Measurements from ENCODE around the gene ZCCHC2. TPM values are rescaled to one million over a fixed set of nuclear protein-coding genes. Genes with fewer than 3 reads are reported as not detected.

Gene ZCCHC2
- total and polyA plus RNA-seq, 2 experiments from 2014 or later: 3.3 to 14.9 TPM

DNA sequence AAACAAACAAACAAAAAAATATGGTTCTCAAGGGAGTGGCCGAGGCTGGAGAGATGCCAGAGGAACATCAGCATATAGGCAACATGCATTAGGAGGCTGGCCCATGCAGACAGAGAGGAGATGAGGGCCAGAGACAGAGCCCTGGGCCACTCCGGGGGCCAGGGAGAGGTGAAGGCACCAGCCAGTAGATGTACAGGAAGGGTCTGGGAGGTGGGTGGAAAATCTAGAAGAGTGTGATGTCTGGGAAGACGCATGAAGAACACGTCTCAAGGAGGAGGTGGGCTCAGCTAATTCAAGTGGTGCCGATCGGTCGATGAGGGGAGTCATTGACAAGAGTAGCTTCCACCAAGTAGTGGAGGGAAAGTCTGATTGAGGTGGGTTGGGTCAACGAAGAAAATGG, 79.9 kb downstream of the ZCCHC2 start:
- no peaks in the 10 kb centered on the region for H3K9me2 ChIP-seq (replicated peaks; ENCODE audit: insufficient read depth)
- peaks cover 20% of the 10 kb centered on the region for H3K27me3 ChIP-seq
- H3K27ac ChIP-seq: no peak overlapping the region
- no peak for TF ChIP-seq EZH2 (IDR thresholded peaks at IDR 0.05; ENCODE audit: borderline replicate concordance)
- TF ChIP-seq, protein P1, sequence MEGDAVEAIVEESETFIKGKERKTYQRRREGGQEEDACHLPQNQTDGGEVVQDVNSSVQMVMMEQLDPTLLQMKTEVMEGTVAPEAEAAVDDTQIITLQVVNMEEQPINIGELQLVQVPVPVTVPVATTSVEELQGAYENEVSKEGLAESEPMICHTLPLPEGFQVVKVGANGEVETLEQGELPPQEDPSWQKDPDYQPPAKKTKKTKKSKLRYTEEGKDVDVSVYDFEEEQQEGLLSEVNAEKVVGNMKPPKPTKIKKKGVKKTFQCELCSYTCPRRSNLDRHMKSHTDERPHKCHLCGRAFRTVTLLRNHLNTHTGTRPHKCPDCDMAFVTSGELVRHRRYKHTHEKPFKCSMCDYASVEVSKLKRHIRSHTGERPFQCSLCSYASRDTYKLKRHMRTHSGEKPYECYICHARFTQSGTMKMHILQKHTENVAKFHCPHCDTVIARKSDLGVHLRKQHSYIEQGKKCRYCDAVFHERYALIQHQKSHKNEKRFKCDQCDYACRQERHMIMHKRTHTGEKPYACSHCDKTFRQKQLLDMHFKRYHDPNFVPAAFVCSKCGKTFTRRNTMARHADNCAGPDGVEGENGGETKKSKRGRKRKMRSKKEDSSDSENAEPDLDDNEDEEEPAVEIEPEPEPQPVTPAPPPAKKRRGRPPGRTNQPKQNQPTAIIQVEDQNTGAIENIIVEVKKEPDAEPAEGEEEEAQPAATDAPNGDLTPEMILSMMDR (IDR thresholded peaks at IDR 0.05; ENCODE audit: poor library complexity): no peak
- no peaks in the 10 kb centered on the region for H3K4me1 ChIP-seq (ENCODE audit: insufficient read depth)
- no peaks in the 10 kb centered on the region for H4K20me1 ChIP-seq (ENCODE audit: insufficient read depth, poor library complexity, severe bottlenecking)
- no peaks in the 10 kb centered on the region for H3K36me3 ChIP-seq (replicated peaks; ENCODE audit: insufficient read depth, low read depth)
- H3K4me2 ChIP-seq: no peak overlapping the region
- no peak for DNase-seq (ENCODE audit: low spot score)
- H3K79me2 ChIP-seq: no peaks in the 10 kb centered on the region
- H3K9me3 ChIP-seq (ENCODE audit: low read depth): no peaks in the 10 kb centered on the region
- no peak overlapping the region for H3K4me3 ChIP-seq
- H2AFZ ChIP-seq: no peak overlapping the region
- 92% methylated on average over 8 of the region's 8 CpGs for WGBS (ENCODE audit: low lambda C conversion rate, missing lambda C conversion rate)

DNA sequence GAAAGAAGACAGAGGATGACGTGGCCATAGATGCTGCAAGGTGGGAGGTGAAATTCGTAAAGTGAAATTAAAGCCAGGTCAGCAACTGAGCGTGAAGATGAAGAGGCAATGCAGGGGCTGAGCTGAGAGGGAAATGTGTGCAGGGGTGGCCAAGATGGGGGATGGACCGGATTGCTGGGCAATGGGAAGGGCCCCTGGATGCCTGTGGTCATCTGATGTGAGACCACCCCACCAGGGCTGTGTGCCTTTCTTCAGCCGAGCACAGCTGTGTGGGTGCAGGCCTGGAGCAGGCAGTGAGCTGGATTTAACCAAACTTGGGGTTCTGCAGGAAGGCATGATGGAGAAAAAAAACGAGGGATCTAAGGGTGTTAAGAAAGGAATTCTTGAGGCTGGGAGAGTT, 80.4 kb downstream of the ZCCHC2 start:
- H3K9me2 ChIP-seq (replicated peaks; ENCODE audit: insufficient read depth): no peaks in the 10 kb centered on the region
- DNase-seq (ENCODE audit: low spot score): no peak
- H3K36me3 ChIP-seq (replicated peaks; ENCODE audit: insufficient read depth, low read depth): no peaks in the 10 kb centered on the region
- TF ChIP-seq, protein P1 (IDR thresholded peaks at IDR 0.05; ENCODE audit: poor library complexity): no peak
- TF ChIP-seq EZH2phosphoT487 (IDR thresholded peaks at IDR 0.05; ENCODE audit: low read depth, severe bottlenecking, unreplicated experiment) (no peak), EZH2 (IDR thresholded peaks at IDR 0.05; ENCODE audit: borderline replicate concordance) (no peak)
- H2AFZ ChIP-seq: no peak overlapping the region
- H3K27me3 ChIP-seq: peaks cover 15% of the 10 kb centered on the region
- 73% methylated on average over 6 of the region's 6 CpGs for WGBS (ENCODE audit: low lambda C conversion rate, missing lambda C conversion rate)
- H3K79me2 ChIP-seq: no peaks in the 10 kb centered on the region
- H4K20me1 ChIP-seq (ENCODE audit: insufficient read depth, poor library complexity, severe bottlenecking): no peaks in the 10 kb centered on the region
- H3K4me3 ChIP-seq: no peak overlapping the region
- no peak overlapping the region for H3K27ac ChIP-seq
- no peaks in the 10 kb centered on the region for H3K9me3 ChIP-seq (ENCODE audit: low read depth)
- H3K4me1 ChIP-seq (ENCODE audit: insufficient read depth): no peaks in the 10 kb centered on the region
- H3K4me2 ChIP-seq: no peak overlapping the region

DNA sequence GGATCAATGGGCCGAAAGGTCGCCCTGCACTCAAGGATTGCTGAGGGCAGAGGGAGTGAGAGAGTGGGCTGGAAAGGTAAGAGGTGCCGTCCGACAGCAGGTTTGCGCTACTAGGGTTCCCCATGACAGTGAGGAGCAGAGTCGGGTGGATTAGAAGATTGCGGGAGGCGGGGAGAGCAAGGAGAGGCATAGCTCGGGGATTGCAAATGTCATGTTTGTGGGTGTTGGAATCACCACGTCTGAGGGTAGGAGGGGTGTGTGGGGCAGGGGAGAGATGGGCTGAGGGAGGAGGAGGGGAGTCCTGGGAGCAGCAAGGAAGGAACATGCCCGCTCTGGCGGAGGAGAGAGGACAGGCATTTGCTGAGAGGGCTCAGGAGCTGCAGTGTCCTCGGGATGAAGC, 81.2 kb downstream of the ZCCHC2 start:
- DNase-seq (ENCODE audit: low spot score): no peak
- no peaks in the 10 kb centered on the region for H3K36me3 ChIP-seq (replicated peaks; ENCODE audit: insufficient read depth, low read depth)
- no peaks in the 10 kb centered on the region for H3K9me2 ChIP-seq (replicated peaks; ENCODE audit: insufficient read depth)
- WGBS (ENCODE audit: low lambda C conversion rate, missing lambda C conversion rate): 86% methylated on average over 10 of the region's 13 CpGs
- no peaks in the 10 kb centered on the region for H3K79me2 ChIP-seq
- no peaks in the 10 kb centered on the region for H4K20me1 ChIP-seq (ENCODE audit: insufficient read depth, poor library complexity, severe bottlenecking)
- H3K27me3 ChIP-seq: peaks cover 10% of the 10 kb centered on the region
- H3K9me3 ChIP-seq (ENCODE audit: low read depth): no peaks in the 10 kb centered on the region
- H3K4me1 ChIP-seq (ENCODE audit: insufficient read depth): no peaks in the 10 kb centered on the region
- TF ChIP-seq EZH2phosphoT487 (IDR thresholded peaks at IDR 0.05; ENCODE audit: low read depth, severe bottlenecking, unreplicated experiment) (no peak), EZH2 (IDR thresholded peaks at IDR 0.05; ENCODE audit: borderline replicate concordance) (no peak)
- TF ChIP-seq, protein P1 (IDR thresholded peaks at IDR 0.05; ENCODE audit: poor library complexity): no peak
- no peak overlapping the region for H3K4me3 ChIP-seq
- no peak overlapping the region for H2AFZ ChIP-seq
- no peak overlapping the region for H3K4me2 ChIP-seq
- H3K27ac ChIP-seq: no peak overlapping the region

DNA sequence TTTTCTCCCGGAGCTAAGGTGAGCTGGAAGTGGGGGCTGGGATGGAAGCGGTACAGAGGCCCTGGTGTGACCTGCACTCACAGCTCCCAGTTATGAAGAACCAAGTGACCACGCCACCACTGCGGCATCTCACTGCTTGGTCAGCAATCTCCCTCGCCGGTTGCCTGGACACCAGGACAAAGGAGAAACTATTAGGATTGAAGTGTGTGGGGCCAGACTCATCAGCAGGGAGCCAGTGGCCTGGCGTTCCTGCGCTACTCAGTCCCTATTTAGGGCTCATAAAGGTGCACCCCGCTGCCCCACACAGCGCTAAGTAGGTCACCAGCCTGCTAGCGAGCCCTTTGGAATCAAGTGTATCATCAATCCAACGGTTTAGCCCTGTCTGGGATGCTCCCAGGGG, 82.9 kb downstream of the ZCCHC2 start:
- Histone ChIP-seq H3K4me3 (no peak overlapping the region), H3K4me1 (ENCODE audit: insufficient read depth) (no peaks in the 10 kb centered on the region), H2AFZ (no peak overlapping the region), H3K9me2 (replicated peaks; ENCODE audit: insufficient read depth) (no peaks in the 10 kb centered on the region), H3K9me3 (ENCODE audit: low read depth) (no peaks in the 10 kb centered on the region), H3K27ac (no peak overlapping the region), H4K20me1 (ENCODE audit: insufficient read depth, poor library complexity, severe bottlenecking) (no peaks in the 10 kb centered on the region), H3K79me2 (no peaks in the 10 kb centered on the region), H3K27me3 (no peaks in the 10 kb centered on the region), H3K4me2 (no peak overlapping the region), H3K36me3 (replicated peaks; ENCODE audit: insufficient read depth, low read depth) (no peaks in the 10 kb centered on the region)
- 89% methylated on average over 12 of the region's 12 CpGs for WGBS (ENCODE audit: low lambda C conversion rate, missing lambda C conversion rate)
- TF ChIP-seq EZH2 (IDR thresholded peaks at IDR 0.05; ENCODE audit: borderline replicate concordance) (no peak), EZH2phosphoT487 (IDR thresholded peaks at IDR 0.05; ENCODE audit: low read depth, severe bottlenecking, unreplicated experiment) (no peak)
- TF ChIP-seq, protein P1 (IDR thresholded peaks at IDR 0.05; ENCODE audit: poor library complexity): no peak
- no peak for DNase-seq (ENCODE audit: low spot score)

All from hepatocyte (in vitro differentiated cells).